Loucy (cell line): ENCODE data around the gene MYOZ1.

Source experiments
- H2AFZ ChIP-seq: fragments of 200-600 bp; sonication (generic); 2 replicates; pipeline ENCODE4 v1.6.0; 2016; ENCODE audit warnings: antibody characterized with exemption, mild to moderate bottlenecking, low read length, moderate library complexity
- H3F3A ChIP-seq: fragments of 200-600 bp; 2 replicates; pipeline ENCODE4 v1.6.0; 2016; ENCODE audit warnings: antibody characterized with exemption, low read depth, mild to moderate bottlenecking
- H3K27me3 ChIP-seq: fragments of 200-600 bp; sonication (generic); 2 replicates; pipeline ENCODE4 v1.6.1; 2014; ENCODE audit warnings: low read length, mild to moderate bottlenecking; ENCODE audit not compliant: insufficient read depth, poor library complexity, severe bottlenecking
- H3K36me3 ChIP-seq: fragments of 200-600 bp; sonication (generic); 2 replicates; pipeline ENCODE4 v1.6.1; 2016; ENCODE audit warnings: low read length; ENCODE audit not compliant: insufficient read depth
- H3K4me1 ChIP-seq: fragments of 200-600 bp; sonication (generic); 2 replicates; pipeline ENCODE4 v1.5.1; 2014; ENCODE audit warnings: low read length, mild to moderate bottlenecking; ENCODE audit not compliant: insufficient read depth, poor library complexity, severe bottlenecking
- H3K4me2 ChIP-seq: fragments of 200-600 bp; sonication (generic); 2 replicates; pipeline ENCODE4 v1.6.0; 2014; ENCODE audit warnings: antibody characterized with exemption, low read length, low read depth, mild to moderate bottlenecking; ENCODE audit not compliant: poor library complexity, severe bottlenecking
- H3K4me3 ChIP-seq: fragments of 200-600 bp; sonication (generic); 2 replicates; pipeline ENCODE4 v1.5.1; 2014; ENCODE audit warnings: low read length, mild to moderate bottlenecking, mixed read lengths; ENCODE audit not compliant: poor library complexity, severe bottlenecking
- H3K79me2 ChIP-seq: fragments of 200-600 bp; sonication (generic); 2 replicates; pipeline ENCODE4 v1.6.1; 2014; ENCODE audit warnings: low read length; ENCODE audit not compliant: insufficient read depth
- H3K9ac ChIP-seq: fragments of 200-600 bp; sonication (generic); 2 replicates; pipeline ENCODE4 v1.6.0; 2014; ENCODE audit warnings: mild to moderate bottlenecking, low read depth, low read length, moderate library complexity; ENCODE audit not compliant: poor library complexity, severe bottlenecking
- H3K9me2 ChIP-seq: fragments of 200-600 bp; sonication (generic); replicated peaks from 2 replicates; pipeline ENCODE4 v1.6.1; 2016; ENCODE audit warnings: low read depth, low read length, mixed read lengths
- H3K9me3 ChIP-seq: fragments of 200-600 bp; sonication (generic); 2 replicates; pipeline ENCODE4 v1.6.1; 2014; ENCODE audit warnings: mild to moderate bottlenecking, antibody characterized with exemption, low read length, low read depth; ENCODE audit not compliant: insufficient read depth
- H4K20me1 ChIP-seq: fragments of 200-600 bp; sonication (generic); 2 replicates; pipeline ENCODE4 v1.6.0; 2014; ENCODE audit warnings: antibody characterized with exemption, low read length, mild to moderate bottlenecking; ENCODE audit not compliant: insufficient read depth, poor library complexity, severe bottlenecking
- EZH2phosphoT487 ChIP-seq: fragments of 200-600 bp; IDR thresholded peaks from 2 replicates; pipeline ENCODE4 v1.6.1; 2018; ENCODE audit warnings: antibody characterized with exemption, mild to moderate bottlenecking, moderate library complexity, borderline replicate concordance
- TF ChIP-seq, protein P1 (sequence below): fragments of 200-600 bp; sonication (generic); conservative IDR thresholded peaks from 2 replicates; pipeline ENCODE4 v1.5.1; 2014; ENCODE audit warnings: mild to moderate bottlenecking, antibody characterized with exemption, low read length

Gene MYOZ1

DNA sequence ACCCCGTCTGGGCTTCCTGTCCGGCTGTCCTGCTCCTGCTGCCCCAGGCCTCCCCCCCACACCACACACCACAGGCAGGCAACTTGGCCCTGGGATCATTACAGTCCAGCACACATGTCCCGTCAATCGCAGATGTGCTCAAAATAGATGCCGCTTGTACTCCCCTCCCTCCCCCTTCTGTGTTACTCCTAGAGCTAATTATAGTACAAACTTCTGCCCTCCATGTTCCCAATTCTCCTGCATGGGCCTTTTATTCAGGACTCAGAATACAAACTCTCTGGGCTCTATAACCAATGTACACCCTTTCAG lies 14.7 kb upstream of the MYOZ1 start, which contains the start of gene SYNPO2L:
SYNPO2L (minus strand) TSS at position 40 of the 309 bp plus-strand sequence. CDS start 107 bp downstream, outside the sequence.
- no peaks in the 10 kb centered on the region for H4K20me1 ChIP-seq
- no peak within 1 kb of the TSS for H2AFZ ChIP-seq
- no peaks in the 10 kb centered on the region for H3K27me3 ChIP-seq
- no peaks in the 10 kb centered on the region for H3K9me3 ChIP-seq
- no peaks in the 10 kb centered on the region for H3K36me3 ChIP-seq
- no peaks in the 10 kb centered on the region for H3K9me2 ChIP-seq
- TF ChIP-seq EZH2phosphoT487 = no peak
- TF ChIP-seq, protein P1, sequence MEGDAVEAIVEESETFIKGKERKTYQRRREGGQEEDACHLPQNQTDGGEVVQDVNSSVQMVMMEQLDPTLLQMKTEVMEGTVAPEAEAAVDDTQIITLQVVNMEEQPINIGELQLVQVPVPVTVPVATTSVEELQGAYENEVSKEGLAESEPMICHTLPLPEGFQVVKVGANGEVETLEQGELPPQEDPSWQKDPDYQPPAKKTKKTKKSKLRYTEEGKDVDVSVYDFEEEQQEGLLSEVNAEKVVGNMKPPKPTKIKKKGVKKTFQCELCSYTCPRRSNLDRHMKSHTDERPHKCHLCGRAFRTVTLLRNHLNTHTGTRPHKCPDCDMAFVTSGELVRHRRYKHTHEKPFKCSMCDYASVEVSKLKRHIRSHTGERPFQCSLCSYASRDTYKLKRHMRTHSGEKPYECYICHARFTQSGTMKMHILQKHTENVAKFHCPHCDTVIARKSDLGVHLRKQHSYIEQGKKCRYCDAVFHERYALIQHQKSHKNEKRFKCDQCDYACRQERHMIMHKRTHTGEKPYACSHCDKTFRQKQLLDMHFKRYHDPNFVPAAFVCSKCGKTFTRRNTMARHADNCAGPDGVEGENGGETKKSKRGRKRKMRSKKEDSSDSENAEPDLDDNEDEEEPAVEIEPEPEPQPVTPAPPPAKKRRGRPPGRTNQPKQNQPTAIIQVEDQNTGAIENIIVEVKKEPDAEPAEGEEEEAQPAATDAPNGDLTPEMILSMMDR = no peak
- H3K4me2 ChIP-seq = peak within 1 kb of the TSS; percentile 54
- no peak within 1 kb of the TSS for H3K9ac ChIP-seq
- H3K4me1 ChIP-seq = peaks cover 24% of the 10 kb centered on the region
- no peaks in the 10 kb centered on the region for H3F3A ChIP-seq
- no peaks in the 10 kb centered on the region for H3K79me2 ChIP-seq
- H3K4me3 ChIP-seq = no peak within 1 kb of the TSS

DNA sequence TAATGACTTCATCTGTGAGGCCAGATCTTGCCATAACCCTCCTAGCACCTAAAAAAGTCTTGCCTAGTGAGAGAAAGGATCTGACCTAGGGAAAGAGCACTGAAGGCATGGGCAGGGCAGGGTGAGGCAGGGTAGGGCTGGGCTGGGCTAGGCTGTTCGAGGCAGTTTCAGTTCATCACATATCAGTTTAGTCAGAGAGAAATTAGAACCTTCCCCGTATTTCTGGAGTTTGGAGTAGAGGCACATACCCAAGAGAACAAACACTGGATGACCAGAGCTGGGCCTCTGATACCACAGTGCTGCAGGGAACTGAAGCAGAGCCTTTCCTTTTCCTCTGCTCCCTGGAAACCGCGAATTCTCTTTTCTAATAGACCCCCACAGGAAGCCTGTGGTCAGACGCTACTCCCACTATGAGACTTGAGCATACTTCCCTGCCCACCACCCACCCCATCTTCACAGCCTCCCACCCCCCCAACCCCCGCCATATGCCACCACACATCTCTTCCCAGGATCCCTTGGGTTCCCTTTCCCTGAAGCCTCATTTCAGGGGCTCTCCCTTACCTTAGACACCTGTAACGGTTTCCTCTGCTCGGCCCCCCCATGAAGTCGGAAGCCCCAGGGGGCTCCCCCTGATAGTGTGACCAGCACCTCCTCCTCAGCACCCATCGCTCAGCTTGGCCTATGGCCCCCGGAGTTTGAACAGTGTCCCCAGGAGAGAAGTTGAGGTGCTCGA lies 14.1 kb upstream of the MYOZ1 start:
- Histone ChIP-seq H3K9me2 (no peaks in the 10 kb centered on the region), H4K20me1 (no peaks in the 10 kb centered on the region), H2AFZ (no peak overlapping the region), H3K36me3 (no peaks in the 10 kb centered on the region), H3F3A (no peaks in the 10 kb centered on the region), H3K9me3 (no peaks in the 10 kb centered on the region), H3K27me3 (no peaks in the 10 kb centered on the region), H3K4me1 (peaks cover 27% of the 10 kb centered on the region), H3K4me3 (no peak overlapping the region), H3K79me2 (no peaks in the 10 kb centered on the region), H3K4me2 (peak overlapping the region; percentile 54), H3K9ac (no peak overlapping the region)
- TF ChIP-seq, protein P1 = no peak
- no peak for TF ChIP-seq EZH2phosphoT487

DNA sequence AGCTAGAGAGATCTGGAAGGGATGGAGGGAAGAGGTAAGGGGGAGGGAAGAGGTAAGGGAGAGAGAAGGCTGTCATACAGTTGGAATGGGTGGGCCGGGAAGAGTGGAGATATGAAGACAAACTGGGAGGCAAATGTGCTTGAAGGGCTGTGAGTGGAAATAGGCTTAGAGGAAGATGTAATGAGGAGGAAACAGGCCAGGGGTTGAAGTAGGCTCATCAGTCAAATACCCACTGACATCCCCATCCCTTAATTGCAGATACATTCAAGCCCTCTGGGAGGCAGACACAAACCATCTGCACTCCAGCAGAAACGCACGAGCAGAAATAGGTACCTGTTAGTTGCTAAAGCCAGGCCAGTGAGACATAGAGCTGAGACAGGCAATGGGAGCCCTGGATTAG lies 12.4 kb upstream of the MYOZ1 start:
- Histone ChIP-seq H3K4me3 (no peak overlapping the region), H2AFZ (no peak overlapping the region), H3K9ac (no peak overlapping the region), H3K36me3 (no peaks in the 10 kb centered on the region), H3K4me1 (peaks cover 28% of the 10 kb centered on the region), H3K4me2 (no peak overlapping the region), H4K20me1 (no peaks in the 10 kb centered on the region), H3F3A (no peaks in the 10 kb centered on the region), H3K79me2 (no peaks in the 10 kb centered on the region), H3K27me3 (no peaks in the 10 kb centered on the region), H3K9me2 (no peaks in the 10 kb centered on the region), H3K9me3 (no peaks in the 10 kb centered on the region)
- TF ChIP-seq, protein P1 = peak; percentile 71
- no peak for TF ChIP-seq EZH2phosphoT487
